ENCODE data around the gene TTC12. TPM values are rescaled to one million over a fixed set of nuclear protein-coding genes. Genes with fewer than 3 reads are reported as not detected.

TTC12 gene
- total RNA-seq, 1 experiment from 2014 or later: 30.5 TPM

GRCh38 chr11:113269636-113270035, 44.7 kb upstream of the TTC12 start:
- DNase-seq (ENCODE audit: unreplicated experiment): no peak
- no peak overlapping the region for H3K4me3 Mint-ChIP-seq (ENCODE audit: unreplicated experiment)
- no peak overlapping the region for H3K27ac Mint-ChIP-seq (ENCODE audit: low read depth, unreplicated experiment)
- H3K9me3 Mint-ChIP-seq (ENCODE audit: unreplicated experiment): no peaks in the 10 kb centered on the region
- H3K27me3 Mint-ChIP-seq (ENCODE audit: insufficient read depth, unreplicated experiment): peaks cover under 1% of the 10 kb centered on the region
- CTCF ChIA-PET: interaction anchor here (0.6 kb wide), 1 partner anchor 989 kb away, joined by 3 read pairs; no protein-coding TSS in a partner anchor
- intact Hi-C loops (cut with micrococcal nuclease): no loop called here
- POLR2A ChIA-PET: no interaction called here
- BruUV-seq (replicated peaks): no TSS peak
- no peaks in the 10 kb centered on the region for H3K36me3 Mint-ChIP-seq (ENCODE audit: insufficient read depth, unreplicated experiment)
- no peak for TF ChIP-seq CTCF (IDR thresholded peaks at IDR 0.05; ENCODE audit: unreplicated experiment)
- no peaks in the 10 kb centered on the region for H3K4me1 Mint-ChIP-seq (ENCODE audit: insufficient read depth, unreplicated experiment)

- Mint-ChIP-seq H3K36me3 (ENCODE audit: insufficient read depth, unreplicated experiment) (no peaks in the 10 kb centered on the region), H3K27ac (ENCODE audit: low read depth, unreplicated experiment) (no peak overlapping the region), H3K9me3 (ENCODE audit: unreplicated experiment) (no peaks in the 10 kb centered on the region), H3K27me3 (ENCODE audit: insufficient read depth, unreplicated experiment) (peaks cover 5% of the 10 kb centered on the region), H3K4me3 (ENCODE audit: unreplicated experiment) (no peak overlapping the region), H3K4me1 (ENCODE audit: insufficient read depth, unreplicated experiment) (no peaks in the 10 kb centered on the region)
- POLR2A ChIA-PET: no interaction called here
- CTCF ChIA-PET: no interaction called here
- no peak for TF ChIP-seq CTCF (IDR thresholded peaks at IDR 0.05; ENCODE audit: unreplicated experiment)
- BruUV-seq (replicated peaks): no TSS peak
- intact Hi-C loops (cut with micrococcal nuclease): no loop called here
- DNase-seq (ENCODE audit: unreplicated experiment): no peak
Measured at GRCh38 chr11:113270080-113270479, 44.3 kb upstream of the TTC12 start.

- no peak for TF ChIP-seq CTCF (IDR thresholded peaks at IDR 0.05; ENCODE audit: unreplicated experiment)
- ChIA-PET CTCF (interaction anchor here (1.0 kb wide), 1 partner anchor 18 kb away, joined by 3 read pairs; no protein-coding TSS in a partner anchor), POLR2A (interaction anchor here (0.7 kb wide), 1 partner anchor 10 kb away, joined by 4 read pairs; no protein-coding TSS in a partner anchor)
- no TSS peak for BruUV-seq (replicated peaks)
- H3K27ac Mint-ChIP-seq (ENCODE audit: low read depth, unreplicated experiment): no peak overlapping the region
- H3K4me3 Mint-ChIP-seq (ENCODE audit: unreplicated experiment): no peak overlapping the region
- peaks cover 21% of the 10 kb centered on the region for H3K27me3 Mint-ChIP-seq (ENCODE audit: insufficient read depth, unreplicated experiment)
- no peak for DNase-seq (ENCODE audit: unreplicated experiment)
- H3K36me3 Mint-ChIP-seq (ENCODE audit: insufficient read depth, unreplicated experiment): no peaks in the 10 kb centered on the region
- intact Hi-C loops (cut with micrococcal nuclease): no loop called here
- no peaks in the 10 kb centered on the region for H3K9me3 Mint-ChIP-seq (ENCODE audit: unreplicated experiment)
- H3K4me1 Mint-ChIP-seq (ENCODE audit: insufficient read depth, unreplicated experiment): no peaks in the 10 kb centered on the region
Measured at GRCh38 chr11:113271551-113272245, 42.7 kb upstream of the TTC12 start.

GRCh38 chr11:113272281-113272680, 42.1 kb upstream of the TTC12 start:
- H3K27me3 Mint-ChIP-seq (ENCODE audit: insufficient read depth, unreplicated experiment): peaks cover 21% of the 10 kb centered on the region

More at GRCh38 chr11:113272281-113272680, 42.1 kb upstream of the TTC12 start:
- TF ChIP-seq CTCF (IDR thresholded peaks at IDR 0.05; ENCODE audit: unreplicated experiment): no peak
- Mint-ChIP-seq H3K9me3 (ENCODE audit: unreplicated experiment) (no peaks in the 10 kb centered on the region), H3K36me3 (ENCODE audit: insufficient read depth, unreplicated experiment) (no peaks in the 10 kb centered on the region), H3K4me1 (ENCODE audit: insufficient read depth, unreplicated experiment) (no peaks in the 10 kb centered on the region), H3K4me3 (ENCODE audit: unreplicated experiment) (no peak overlapping the region), H3K27ac (ENCODE audit: low read depth, unreplicated experiment) (no peak overlapping the region)
- no peak for DNase-seq (ENCODE audit: unreplicated experiment)
- intact Hi-C loops (cut with micrococcal nuclease): no loop called here
- ChIA-PET CTCF (interaction anchor here (1.0 kb wide), 1 partner anchor 18 kb away, joined by 3 read pairs; no protein-coding TSS in a partner anchor), POLR2A (interaction anchor here (0.7 kb wide), 1 partner anchor 10 kb away, joined by 4 read pairs; no protein-coding TSS in a partner anchor)
- no TSS peak for BruUV-seq (replicated peaks)
